ENCODE results near the gene HNRNPL.
"Not testable (repeated sequence)": the region's sequence is repeated elsewhere in the genome, so short reads cannot be mapped to it uniquely, and the experiment has no call there.

Gene HNRNPL

DNA sequence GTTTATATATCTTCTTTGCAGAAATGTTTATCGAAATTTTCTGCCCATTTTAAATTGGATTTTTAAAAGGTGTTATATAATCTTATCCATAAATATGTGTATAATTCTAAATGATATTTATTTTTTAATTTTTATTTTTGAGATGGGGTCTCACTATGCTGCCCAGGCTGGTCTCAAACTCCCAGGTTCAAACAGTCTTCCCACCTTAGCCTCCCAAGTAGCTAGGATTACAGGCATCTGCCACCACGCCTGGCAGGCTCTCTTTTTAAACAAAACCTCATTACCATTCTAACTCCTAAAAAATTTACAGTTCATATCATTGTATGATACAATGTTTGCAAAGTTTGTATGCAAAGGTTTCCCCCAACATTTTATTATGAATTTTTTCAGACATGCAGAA, 53.6 kb downstream of the HNRNPL start:
- DNase-seq = no peak

DNA sequence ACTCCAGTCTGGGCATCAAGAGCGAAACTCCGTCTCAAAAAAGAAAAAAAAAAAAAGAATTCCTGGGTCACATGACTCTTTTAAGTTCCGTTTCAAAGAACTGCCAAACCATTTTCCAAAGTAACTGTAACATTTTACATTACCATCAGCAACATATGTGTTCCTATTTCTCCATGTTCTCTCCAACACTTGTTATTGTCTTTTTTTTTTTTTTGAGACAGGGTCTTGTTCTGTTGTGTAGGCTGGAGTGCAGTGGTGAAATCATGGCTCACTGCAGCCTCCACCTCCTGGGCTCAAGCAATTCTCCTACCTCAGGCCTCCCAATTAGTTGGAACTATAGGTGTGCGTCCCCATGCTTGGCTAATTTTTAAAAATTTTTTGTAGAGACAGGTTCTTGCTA, 54.2 kb downstream of the HNRNPL start:
- no peak for DNase-seq

DNA sequence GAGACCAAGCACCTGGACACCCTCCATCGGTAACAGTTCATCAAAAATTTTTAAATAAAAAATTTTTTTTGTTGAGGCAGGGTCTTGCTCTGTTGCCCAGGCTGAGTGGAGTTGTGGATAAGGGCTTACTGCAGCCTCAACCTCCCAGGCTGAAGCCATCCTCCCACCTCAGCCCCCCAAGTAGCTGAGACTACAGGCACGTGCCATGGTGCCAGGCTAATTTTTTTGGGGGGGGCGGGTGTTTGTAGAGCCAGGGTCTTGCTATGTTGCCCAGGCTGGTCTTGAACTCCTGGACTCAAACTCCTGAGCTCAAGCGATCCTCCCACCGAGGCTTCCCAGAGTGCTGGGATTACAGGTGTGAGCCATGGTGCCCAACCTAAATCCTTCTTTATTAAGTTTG, 56.1 kb downstream of the HNRNPL start:
- DNase-seq = no peak

DNA sequence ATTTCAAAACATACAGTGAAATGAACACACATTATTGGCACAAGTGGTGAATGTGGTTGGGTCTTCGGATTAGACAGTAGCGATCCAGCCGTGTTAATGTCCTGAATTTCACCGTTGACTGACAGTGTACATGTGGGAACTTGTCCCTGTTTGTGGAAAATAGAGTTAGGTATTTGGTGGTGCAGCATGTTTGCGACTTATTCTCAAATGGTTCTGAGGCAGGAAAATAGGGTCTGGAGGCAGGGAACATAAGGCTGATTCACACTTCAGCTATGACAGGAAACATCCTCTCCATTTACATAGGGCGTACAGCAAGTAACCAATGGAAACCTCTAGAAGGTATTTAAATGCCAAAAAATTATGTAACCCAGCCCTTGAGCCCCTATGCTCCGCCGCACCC, 56.6 kb downstream of the HNRNPL start:
- no peak for DNase-seq

DNA sequence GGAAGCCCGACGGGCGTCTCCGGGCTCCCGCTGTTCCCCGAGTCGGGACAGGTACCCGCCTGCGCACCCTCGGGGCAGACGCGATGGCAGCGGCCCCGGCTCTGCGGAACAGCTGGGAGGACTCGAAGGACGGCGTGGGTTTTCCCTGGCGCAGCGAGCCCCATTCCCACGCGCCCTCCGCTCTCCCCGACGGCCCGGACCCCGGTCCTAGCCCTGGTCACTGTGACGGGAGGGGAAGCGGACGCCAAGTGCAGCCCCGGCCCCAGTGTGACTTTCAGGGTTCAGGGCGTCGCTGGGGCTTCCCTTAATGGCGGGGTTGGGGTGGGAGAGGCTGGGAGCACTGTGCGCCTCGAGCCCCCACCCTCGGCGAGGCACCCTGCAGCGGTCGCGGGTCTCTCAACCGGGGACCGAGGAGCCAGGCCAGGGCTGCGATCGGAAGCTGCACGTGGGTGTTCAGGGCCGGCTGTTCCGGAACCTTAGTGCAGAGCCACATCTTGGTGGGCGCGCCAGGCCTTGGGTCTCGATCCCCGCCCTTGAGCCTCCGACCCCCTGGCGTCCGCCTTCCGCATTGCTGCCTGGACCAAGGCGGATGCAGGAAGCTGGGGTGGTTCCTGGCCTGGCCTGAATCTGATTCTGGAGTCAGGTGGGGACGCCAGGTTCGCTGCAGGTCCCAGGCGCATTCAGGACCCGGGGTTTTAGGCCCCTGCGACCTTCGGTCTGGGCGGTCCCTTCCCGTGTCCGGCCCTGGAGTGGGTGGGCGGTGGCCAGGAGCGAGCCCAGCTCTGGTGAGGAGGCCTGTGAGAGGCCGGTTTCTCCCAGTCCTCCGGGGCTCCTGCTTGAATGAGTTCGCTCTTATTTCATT, 57.3 kb downstream of the HNRNPL start:
- DNase-seq = peak; percentile 25

DNA sequence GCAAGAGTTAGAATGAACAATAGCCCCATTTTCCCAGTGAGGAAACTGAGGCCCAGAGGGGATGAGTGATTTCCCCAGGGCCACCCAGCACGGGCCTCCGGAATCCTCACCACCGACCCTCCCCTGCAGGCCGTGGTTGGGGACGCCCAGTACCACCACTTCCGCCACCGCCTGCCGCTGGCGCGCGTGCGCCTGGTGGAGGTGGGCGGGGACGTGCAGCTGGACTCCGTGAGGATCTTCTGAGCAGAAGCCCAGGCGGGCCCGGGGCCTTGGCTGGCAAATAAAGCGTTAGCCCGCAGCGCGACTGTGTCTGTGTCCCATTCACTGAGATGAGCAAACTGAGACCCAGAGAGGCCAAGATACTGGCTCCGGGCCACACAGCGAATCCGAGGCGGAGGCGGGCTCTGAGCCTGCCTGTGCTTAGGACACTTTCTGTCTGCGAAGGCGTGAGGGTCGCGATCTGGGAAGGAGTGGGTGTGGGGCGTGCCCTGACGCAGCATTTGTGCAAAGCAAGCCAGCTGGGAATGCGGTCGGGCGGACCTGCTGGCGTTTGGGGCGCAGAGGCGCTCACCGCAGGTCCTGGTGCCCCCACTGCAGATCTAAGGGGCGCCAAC, 58.2 kb downstream of the HNRNPL start:
- DNase-seq = not testable (repeated sequence)

DNA sequence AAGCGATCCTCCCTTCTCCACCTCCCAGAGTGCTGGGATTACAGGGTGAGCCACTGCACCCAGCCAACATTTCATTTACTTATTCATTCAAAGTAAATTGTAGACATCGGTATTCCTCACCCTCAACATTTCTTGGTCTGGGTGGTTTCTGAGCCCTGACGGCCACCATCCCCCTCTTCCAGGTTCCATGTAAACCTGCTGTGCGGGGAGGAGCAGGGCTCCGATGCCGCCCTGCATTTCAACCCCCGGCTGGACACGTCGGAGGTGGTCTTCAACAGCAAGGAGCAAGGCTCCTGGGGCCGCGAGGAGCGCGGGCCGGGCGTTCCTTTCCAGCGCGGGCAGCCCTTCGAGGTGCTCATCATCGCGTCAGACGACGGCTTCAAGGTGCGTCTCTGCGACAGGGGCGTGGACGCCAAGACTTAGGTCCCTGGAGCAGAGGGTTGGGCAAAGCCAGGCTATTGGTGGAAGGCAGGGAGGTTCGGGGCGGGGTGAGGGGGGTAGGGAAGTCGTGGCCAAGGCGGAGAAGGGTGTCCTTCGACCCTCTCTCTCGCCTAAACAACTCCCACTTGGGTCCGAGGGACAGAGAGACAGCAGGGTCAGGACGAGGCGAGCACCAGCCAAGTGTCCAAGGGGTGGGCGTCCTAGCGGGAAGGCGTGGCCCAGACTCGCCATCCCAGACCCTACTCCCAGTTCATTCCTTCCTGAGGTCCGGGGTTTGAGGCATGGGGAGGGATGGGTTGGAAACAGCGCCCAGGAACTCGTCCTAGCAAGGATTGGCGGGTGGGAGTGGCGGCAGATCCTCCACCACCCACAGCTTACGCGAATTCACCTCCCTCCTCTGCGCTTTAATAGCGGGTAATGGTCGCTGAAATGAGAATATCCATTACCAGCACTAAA, 59.0 kb downstream of the HNRNPL start:
- not testable (repeated sequence) for DNase-seq

DNA sequence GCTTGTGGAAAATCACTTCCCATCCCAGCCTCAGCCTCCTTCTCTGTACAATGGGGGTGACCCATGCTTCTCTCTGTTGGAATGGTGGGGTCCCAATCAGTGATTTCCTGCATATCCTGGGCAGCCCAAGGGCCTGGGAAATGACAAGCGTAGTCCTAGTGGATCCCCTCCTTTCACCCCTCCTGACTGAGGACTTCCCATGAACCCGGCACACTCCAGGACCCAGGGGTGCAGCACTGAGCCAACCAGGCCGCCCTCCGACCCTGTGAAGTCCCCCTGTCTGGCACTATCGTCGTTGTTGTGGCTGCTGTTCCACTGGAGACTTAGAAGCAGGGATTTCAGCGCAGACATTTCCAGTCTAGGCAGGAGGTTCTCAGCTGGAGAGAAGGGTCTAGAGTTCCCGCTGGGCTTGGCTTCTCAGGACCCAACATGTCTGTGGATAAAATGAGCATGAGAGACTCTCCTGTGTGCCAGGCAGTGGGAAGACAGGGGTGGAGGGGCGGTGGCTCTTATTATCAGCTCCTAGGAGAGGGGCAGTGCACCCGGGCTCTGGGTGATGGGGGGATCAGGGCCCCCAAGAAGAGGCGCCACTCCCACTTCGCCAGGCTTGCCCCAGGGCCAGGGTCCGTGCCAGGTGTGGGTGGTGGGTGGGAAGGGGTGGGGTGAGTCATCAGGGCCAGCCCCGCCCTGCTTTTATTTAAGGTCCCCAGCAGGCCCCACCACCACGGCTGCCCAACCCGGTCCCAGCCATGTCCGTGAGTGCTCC, 61.1 kb downstream of the HNRNPL start, which contains the start of gene LGALS7B:
Gene LGALS7B, plus strand, starts transcription at position 723 of the 766 bp plus-strand sequence. Its CDS starts 27 bp downstream, at position 750.
- DNase-seq = no peak

DNA sequence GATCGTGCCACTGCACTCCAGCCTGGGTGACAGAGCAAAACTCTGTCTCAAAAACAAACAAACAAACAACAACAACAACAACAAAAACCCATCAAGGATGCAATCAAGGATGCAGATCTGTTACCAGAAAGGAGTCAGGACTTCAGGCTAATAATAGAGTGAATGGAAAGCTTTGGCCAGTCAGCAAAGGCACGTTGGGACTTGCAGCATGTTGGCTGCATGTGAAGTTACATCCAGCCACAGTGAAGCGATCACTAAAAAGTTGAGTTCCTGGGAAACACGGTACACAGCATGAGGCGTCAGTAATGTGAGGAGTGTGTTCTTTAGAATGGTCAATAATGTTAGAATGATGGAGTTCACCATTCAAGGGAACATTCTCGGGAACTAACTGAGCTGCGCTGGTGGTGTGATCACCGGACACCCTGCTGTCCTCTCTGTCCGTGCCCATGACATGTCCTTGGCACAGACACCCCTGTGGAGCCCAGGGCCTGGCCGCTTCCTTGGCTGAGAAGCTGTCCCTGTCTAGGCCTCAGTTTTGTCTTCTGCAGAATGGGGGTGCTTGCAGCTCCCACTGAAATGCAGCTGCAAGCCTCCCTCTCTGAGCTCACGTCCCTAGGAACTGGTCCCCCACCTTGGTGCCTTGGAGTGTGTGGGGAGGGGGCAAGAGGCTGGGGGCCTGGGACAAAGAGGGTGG, 63.1 kb downstream of the HNRNPL start:
- DNase-seq = no peak

Data from suppressor macrophage treated with lipopolysaccharide for 4 hours (primary cell).